Effector memory CD8-positive, alpha-beta T cell (primary cell): ENCODE results near the gene PARD3B.

Source experiments
- ATAC-seq: fragments of 150-1000 bp; cut with Tn5 transposase; replicated peaks from 2 replicates; pipeline ENCODE4 v1.10.0; 2021; ENCODE audit warnings: mild to moderate bottlenecking, moderate library complexity
- DNase-seq, 3 experiments: peaks; one replicate each; pipeline ENCODE4 v3.0.0; 2021
- H3K27ac Mint-ChIP-seq, 2 donors: one replicate each; pipeline ENCODE4 v1.8.0; 2022; ENCODE audit warnings: mild to moderate bottlenecking in 2 of 2, mixed read lengths in 2 of 2, moderate library complexity in 2 of 2
- H3K27me3 Mint-ChIP-seq, 2 donors: one replicate each; pipeline ENCODE4 v1.8.0; 2022; ENCODE audit warnings: mixed read lengths in 2 of 2
- H3K36me3 Mint-ChIP-seq: one replicate; pipeline ENCODE4 v1.8.0; 2022; ENCODE audit warnings: mild to moderate bottlenecking, moderate library complexity, mixed read lengths; ENCODE audit not compliant: insufficient read depth
- H3K4me1 Mint-ChIP-seq, 2 donors: one replicate each; pipeline ENCODE4 v1.8.0; 2022; ENCODE audit warnings: low read depth in 2 of 2, mixed read lengths in 2 of 2
- H3K4me3 Mint-ChIP-seq, 2 donors: one replicate each; pipeline ENCODE4 v1.8.0; 2022; ENCODE audit warnings: mild to moderate bottlenecking in 2 of 2, mixed read lengths in 2 of 2, moderate library complexity in 2 of 2
- H3K9me3 Mint-ChIP-seq, 2 donors: one replicate each; pipeline ENCODE4 v1.8.0; 2022; ENCODE audit warnings: mixed read lengths in 2 of 2

PARD3B gene

DNA sequence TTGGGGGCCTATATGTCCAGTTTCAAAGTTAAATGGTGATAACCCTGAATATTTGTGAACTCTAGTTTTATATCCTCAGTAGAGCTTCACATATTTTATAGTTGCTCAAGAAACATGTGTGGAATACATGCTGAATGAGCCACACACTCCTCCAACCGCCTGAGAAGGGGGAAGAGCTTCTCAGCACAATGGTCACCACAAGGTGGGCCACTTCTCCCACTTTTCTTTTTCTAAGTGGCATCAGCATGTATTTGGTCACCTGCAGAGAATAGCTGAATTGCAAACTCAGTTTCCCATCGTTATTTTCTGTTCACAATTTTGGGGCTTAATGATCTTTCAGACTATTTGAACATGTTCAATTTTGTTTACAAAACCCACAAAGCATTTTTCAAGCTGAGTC, 340.5 kb downstream of the PARD3B start:
- Mint-ChIP-seq H3K4me3 (no peak overlapping the region), H3K27me3 (no peaks in the 10 kb centered on the region), H3K4me1 (no peaks in the 10 kb centered on the region), H3K9me3 (no peaks in the 10 kb centered on the region), H3K36me3 (no peaks in the 10 kb centered on the region), H3K27ac (no peak overlapping the region)
- no peak for DNase-seq
- ATAC-seq = no peak

DNA sequence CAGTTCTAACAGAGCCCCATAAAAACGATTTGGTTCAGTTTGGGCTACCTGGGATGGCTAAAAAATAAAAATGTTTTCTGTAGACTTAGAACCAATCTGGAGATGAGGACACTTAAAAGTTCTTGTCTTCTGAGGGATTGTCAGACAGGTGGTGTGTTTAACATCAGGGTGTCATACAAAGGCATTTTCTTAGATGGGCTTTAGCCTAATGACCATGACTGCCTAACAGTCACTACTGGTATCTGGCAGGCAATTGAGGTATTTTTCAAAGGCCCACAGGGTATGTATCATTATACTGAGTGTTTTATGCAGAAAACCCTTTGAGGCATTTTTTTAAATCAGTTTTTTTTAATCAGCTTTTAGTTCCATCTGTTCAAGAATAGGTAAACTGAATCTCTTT, 341.4 kb downstream of the PARD3B start:
- no peak overlapping the region for H3K27ac Mint-ChIP-seq
- no peak for DNase-seq

DNA sequence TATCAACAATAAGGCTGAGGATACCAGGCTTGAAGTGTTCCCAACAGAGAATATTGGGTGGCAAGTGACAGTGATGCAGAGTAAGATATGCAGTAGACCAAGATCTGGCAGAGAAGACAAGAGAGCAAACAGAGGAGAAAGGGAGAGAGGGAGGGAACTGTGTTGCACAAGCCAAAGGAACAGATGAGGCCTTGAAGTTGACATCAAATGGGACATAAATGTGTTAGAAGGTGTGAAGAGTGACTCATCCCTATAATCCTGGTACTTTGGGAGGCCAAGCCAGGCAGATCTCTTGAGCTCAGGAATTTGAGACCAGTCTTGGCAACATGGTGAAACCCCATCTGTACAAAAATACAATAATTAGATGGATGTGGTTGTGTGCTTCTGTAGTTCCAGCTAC, 342.9 kb downstream of the PARD3B start:
- no peaks in the 10 kb centered on the region for H3K27me3 Mint-ChIP-seq
- no peaks in the 10 kb centered on the region for H3K4me1 Mint-ChIP-seq
- H3K9me3 Mint-ChIP-seq = no peaks in the 10 kb centered on the region
- H3K36me3 Mint-ChIP-seq = no peaks in the 10 kb centered on the region
- DNase-seq = no peak
- no peak overlapping the region for H3K27ac Mint-ChIP-seq
- no peak overlapping the region for H3K4me3 Mint-ChIP-seq
- ATAC-seq = no peak

More for the DNA sequence above, 341.4 kb downstream of the PARD3B start:
- Mint-ChIP-seq H3K9me3 (no peaks in the 10 kb centered on the region), H3K27me3 (no peaks in the 10 kb centered on the region), H3K36me3 (no peaks in the 10 kb centered on the region), H3K4me3 (no peak overlapping the region), H3K4me1 (no peaks in the 10 kb centered on the region)
- no peak for ATAC-seq

DNA sequence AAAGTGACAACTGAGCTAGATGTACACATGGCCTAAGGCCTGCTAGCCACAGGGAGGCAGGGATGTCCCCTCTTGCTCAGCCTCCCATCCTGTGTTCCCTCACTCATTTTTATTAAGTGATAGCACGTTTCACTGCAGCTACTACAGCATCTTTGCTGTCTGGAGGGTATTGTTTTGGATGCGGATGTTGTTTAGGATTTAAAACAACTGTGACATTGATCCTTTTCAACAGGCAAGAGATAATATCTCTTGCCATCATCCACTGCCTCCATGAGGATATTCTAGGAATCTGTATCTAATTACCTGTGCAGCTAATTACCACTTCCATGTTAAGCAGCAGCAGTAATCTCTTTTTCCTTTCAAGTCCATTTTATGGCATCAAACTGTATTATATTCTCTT, 345.4 kb downstream of the PARD3B start:
- no peak overlapping the region for H3K27ac Mint-ChIP-seq
- H3K4me1 Mint-ChIP-seq = no peaks in the 10 kb centered on the region
- H3K9me3 Mint-ChIP-seq = no peaks in the 10 kb centered on the region
- H3K27me3 Mint-ChIP-seq = no peaks in the 10 kb centered on the region
- H3K4me3 Mint-ChIP-seq = no peak overlapping the region
- H3K36me3 Mint-ChIP-seq = no peaks in the 10 kb centered on the region
- ATAC-seq = no peak
- DNase-seq = no peak

DNA sequence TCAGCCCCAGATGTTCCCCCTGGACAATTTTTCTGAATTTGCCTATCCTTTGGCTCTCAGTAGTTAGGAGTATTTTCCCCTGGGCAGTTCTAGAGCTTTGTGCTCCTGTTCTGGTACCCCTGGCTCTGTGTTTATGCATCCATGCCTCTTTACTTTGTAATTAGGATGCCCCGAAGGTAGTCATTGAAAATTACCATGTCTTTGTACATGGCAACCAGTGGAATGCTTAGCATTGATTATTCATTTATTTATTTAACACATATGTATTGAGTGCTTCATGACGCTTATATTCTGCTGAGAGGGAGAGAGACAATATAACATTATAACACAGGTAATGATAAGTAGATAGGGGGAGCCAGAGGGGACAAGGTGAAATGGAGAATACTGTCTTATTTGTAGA, 346.5 kb downstream of the PARD3B start:
- no peak for ATAC-seq
- Mint-ChIP-seq H3K9me3 (no peaks in the 10 kb centered on the region), H3K36me3 (no peaks in the 10 kb centered on the region), H3K27ac (no peak overlapping the region), H3K4me1 (no peaks in the 10 kb centered on the region), H3K27me3 (no peaks in the 10 kb centered on the region), H3K4me3 (no peak overlapping the region)
- DNase-seq = no peak

DNA sequence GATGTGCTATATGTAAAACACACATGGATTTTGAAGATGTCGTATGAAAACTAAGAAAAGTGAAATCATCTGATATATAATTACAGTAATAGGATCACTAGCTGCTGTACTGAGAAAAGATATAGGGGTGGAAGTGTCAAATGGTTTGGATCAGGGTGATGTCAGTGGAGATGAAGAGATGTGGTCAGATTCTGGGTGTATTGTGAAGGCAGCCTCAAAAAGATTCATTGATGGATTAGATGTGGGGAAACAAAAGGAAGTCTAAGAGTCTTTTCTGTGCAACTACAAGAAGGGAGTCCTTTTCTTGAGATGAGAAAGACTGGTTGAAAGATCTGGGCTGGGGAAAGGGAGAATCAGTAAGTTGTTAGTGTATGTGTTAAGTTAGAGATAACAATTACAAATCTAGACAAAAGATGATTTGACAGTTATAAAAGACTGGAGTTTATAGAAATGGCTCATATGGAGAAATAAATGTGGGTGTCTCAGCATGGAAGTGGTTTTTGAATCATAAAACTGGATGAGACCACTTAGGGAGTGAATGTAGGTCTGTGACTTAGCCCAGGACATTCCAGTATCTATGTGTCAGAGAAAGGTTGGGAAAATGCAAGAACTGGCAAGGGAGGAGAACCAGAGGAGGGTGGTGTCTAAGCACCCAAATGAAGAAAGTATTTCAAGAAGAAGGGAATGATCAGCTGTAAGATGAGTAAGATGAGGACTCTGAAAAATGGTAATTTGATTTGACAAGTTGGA, 347.4 kb downstream of the PARD3B start:
- H3K36me3 Mint-ChIP-seq = no peaks in the 10 kb centered on the region
- H3K9me3 Mint-ChIP-seq = no peaks in the 10 kb centered on the region
- DNase-seq (no peak), ATAC-seq (no peak)
- H3K4me3 Mint-ChIP-seq = no peak overlapping the region
- no peak overlapping the region for H3K27ac Mint-ChIP-seq
- H3K4me1 Mint-ChIP-seq = no peaks in the 10 kb centered on the region
- H3K27me3 Mint-ChIP-seq = no peaks in the 10 kb centered on the region

DNA sequence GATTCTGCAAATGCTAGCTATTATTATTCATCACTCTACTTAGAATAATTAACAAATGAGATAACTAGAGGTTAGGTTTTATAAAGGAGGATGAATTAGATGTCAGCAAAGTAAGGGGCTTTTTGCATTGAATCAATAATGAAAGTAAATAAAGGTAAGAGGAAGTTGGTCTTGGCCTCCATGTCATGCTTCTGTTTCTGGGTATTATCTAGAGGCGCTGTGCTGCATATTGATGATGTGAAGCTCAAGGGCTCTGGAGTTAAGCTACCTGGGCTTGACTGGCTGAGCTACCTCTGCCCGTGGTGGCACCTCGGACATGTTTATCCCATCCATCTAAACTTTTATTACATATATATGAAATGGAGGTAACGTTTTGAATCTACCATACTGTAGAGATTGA, 350.9 kb downstream of the PARD3B start:
- H3K9me3 Mint-ChIP-seq = peaks cover 7 to 24% of the 10 kb centered on the region in 2 donors
- no peaks in the 10 kb centered on the region for H3K36me3 Mint-ChIP-seq
- H3K4me1 Mint-ChIP-seq = no peaks in the 10 kb centered on the region
- H3K27me3 Mint-ChIP-seq = no peaks in the 10 kb centered on the region
- DNase-seq = no peak
- H3K4me3 Mint-ChIP-seq = no peak overlapping the region
- no peak for ATAC-seq
- H3K27ac Mint-ChIP-seq = no peak overlapping the region

DNA sequence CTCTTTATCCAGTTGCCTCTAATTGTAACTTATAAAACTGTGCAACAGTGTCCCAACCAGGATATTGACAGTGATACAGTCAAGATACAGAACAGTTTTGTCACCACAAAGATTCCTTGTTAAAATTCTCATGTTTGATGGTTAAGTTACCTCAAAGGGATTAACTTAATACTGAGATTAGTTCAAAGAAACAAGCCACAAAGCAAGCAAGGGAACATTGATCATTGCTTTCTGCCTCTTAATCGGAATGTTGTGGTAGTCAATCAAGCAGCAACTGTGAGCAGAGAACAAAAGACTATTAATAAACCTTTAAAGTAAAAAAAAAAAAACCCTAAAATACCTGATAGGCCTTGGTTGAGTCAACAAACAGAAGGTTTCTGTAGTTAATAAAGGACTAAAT, 352.3 kb downstream of the PARD3B start:
- Mint-ChIP-seq H3K36me3 (no peaks in the 10 kb centered on the region), H3K9me3 (peaks cover 7 to 28% of the 10 kb centered on the region in 2 donors), H3K4me1 (no peaks in the 10 kb centered on the region), H3K27me3 (no peaks in the 10 kb centered on the region), H3K27ac (no peak overlapping the region), H3K4me3 (no peak overlapping the region)
- ATAC-seq (no peak), DNase-seq (no peak)

DNA sequence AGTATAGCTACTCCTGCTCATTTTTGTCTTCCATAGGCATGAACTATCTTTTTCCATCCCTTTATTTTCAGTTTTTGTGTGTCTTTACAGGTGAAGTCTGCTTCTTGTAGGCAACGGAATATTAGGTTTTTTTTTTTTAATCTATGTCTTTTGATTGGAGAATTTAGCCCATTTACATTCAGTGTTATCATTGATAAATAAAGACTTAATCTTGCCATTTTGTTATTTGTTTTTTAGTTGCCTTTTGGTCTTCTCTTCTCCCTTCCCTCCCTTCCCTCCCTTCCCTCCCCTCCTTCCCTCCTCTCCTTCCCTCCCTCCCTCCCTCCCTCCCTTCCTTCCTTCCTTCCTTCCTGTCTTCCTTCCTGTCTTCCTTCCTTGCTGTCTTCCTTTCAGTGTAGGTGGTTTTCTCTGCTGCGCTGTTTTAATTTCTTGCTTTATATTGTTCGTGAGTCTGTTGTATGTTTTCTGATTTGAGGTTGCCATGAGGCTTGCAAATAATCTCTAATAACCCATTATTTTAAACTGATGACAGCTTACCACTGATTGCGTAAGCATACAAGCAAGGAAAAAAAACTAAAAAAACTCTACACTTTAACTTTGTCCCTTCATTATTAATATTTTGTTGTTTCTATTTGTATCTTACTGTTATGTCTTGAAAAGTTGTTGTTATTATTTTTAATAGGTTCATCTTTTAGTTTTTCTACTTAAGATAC, 353.8 kb downstream of the PARD3B start:
- no peak for ATAC-seq
- Mint-ChIP-seq H3K27ac (no peak overlapping the region), H3K9me3 (peaks cover 7 to 28% of the 10 kb centered on the region in 2 donors), H3K27me3 (no peaks in the 10 kb centered on the region), H3K36me3 (no peaks in the 10 kb centered on the region), H3K4me1 (no peaks in the 10 kb centered on the region), H3K4me3 (no peak overlapping the region)
- no peak for DNase-seq

DNA sequence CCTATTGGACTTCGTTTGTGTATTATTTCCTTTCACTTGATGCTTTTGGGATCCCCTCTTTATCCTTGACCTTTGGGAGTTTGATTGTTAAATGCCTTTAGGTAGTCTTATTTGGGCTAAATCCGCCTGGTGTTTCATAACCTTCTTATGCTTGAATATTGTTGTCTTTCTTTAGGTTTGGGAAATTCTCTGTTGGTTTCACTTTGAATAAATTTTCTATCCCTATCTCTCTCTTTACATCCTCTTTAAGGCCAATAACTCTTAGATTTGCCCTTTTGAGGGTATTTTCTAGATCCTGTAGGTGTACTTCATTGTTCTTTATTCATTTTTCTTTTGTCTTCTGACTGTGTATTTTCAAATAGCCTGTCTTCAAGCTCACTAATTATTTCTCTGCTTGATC, 354.7 kb downstream of the PARD3B start:
- Mint-ChIP-seq H3K27me3 (no peaks in the 10 kb centered on the region), H3K4me1 (no peaks in the 10 kb centered on the region), H3K27ac (no peak overlapping the region), H3K9me3 (peaks cover 7 to 28% of the 10 kb centered on the region in 2 donors), H3K4me3 (no peak overlapping the region), H3K36me3 (no peaks in the 10 kb centered on the region)
- ATAC-seq = no peak
- no peak for DNase-seq

DNA sequence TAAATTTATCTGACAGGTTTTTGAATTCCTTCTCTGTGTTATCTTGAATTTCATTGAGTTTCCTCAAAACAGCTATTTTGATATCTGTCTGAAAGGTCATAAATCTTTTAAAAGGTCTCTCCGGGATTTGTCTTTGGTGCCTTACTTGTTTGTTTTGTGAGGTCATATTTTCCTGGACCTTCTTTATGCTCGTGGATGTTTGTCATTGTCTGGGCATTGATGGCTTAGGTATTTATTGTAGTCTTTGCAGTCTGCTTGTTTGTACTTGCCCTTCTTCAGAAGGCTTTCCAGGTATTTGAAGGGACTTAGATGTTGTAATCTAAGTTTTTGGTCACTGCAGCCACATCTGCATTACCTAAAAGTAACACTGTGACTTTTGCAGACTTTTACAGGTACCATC, 355.2 kb downstream of the PARD3B start:
- H3K27me3 Mint-ChIP-seq = no peaks in the 10 kb centered on the region
- ATAC-seq (no peak), DNase-seq (no peak)
- peaks cover 7 to 28% of the 10 kb centered on the region in 2 donors for H3K9me3 Mint-ChIP-seq
- no peak overlapping the region for H3K27ac Mint-ChIP-seq
- no peaks in the 10 kb centered on the region for H3K4me1 Mint-ChIP-seq
- no peaks in the 10 kb centered on the region for H3K36me3 Mint-ChIP-seq
- H3K4me3 Mint-ChIP-seq = no peak overlapping the region

DNA sequence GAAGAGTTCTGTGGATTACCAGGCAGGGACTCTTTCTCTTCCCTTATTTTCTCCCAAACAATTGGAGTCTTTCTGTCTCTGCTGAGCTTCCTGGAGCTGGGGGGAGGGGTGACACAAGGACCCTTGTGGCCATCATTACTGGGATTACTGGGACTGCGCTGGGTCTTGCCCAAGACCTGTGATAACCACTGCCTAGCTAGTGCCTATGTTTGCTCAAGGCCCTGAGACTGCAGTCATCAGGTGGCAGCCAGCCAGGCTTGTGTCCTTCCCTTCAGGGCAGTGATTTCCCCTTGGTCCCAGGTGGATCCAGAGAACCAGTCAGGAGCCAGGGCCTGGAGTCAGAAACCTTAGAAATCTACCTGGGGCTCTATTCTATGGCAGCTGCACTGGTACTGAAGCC, 355.6 kb downstream of the PARD3B start:
- ATAC-seq (no peak), DNase-seq (no peak)
- no peaks in the 10 kb centered on the region for H3K36me3 Mint-ChIP-seq
- no peaks in the 10 kb centered on the region for H3K27me3 Mint-ChIP-seq
- no peaks in the 10 kb centered on the region for H3K4me1 Mint-ChIP-seq
- no peak overlapping the region for H3K27ac Mint-ChIP-seq
- peaks cover 7 to 28% of the 10 kb centered on the region in 2 donors for H3K9me3 Mint-ChIP-seq
- no peak overlapping the region for H3K4me3 Mint-ChIP-seq

DNA sequence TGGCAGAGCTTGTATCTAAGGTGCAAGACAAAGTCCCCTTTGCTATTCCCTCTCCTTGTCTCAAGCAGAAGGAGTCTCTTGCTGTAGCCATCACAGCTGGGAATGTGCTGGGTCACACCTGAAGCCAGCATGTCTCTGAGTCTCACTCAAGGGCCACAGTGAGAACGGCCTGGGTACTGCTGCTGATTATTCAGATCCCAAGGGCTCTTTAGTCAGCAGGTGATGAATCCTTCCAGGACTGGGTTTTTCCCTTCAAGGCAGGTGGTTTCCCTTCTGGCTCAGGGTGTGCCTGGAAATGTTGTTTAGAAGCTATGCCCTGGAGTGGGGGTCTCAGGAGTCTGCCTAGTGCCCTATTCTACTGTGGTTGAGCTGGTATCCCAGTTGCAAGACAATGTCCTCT, 356.3 kb downstream of the PARD3B start:
- Mint-ChIP-seq H3K4me1 (no peaks in the 10 kb centered on the region), H3K27me3 (no peaks in the 10 kb centered on the region), H3K36me3 (no peaks in the 10 kb centered on the region), H3K27ac (no peak overlapping the region), H3K9me3 (peaks cover 7 to 28% of the 10 kb centered on the region in 2 donors), H3K4me3 (no peak overlapping the region)
- DNase-seq = no peak
- ATAC-seq = no peak

DNA sequence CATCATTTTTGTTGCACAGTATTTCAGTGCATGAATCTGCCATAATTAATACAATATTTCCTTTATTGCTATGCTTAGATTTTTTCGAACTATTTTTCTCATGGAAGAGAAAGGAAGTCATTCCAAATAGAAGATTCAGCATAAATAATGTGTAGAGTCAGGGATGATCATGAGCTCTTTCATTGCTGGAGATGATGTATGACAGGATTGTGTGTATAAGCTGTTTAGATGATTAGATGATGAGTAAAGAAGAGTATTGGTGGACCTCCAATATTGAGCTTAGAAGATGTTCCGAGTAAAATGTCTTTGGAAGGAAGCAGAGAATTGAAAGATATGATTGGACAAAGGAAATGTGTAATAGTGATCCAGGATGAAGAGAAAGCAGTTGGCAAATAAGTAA, 364.5 kb downstream of the PARD3B start:
- H3K9me3 Mint-ChIP-seq = peaks cover 0 to 7% of the 10 kb centered on the region in 2 donors
- H3K4me3 Mint-ChIP-seq = no peak overlapping the region
- no peaks in the 10 kb centered on the region for H3K36me3 Mint-ChIP-seq
- H3K27ac Mint-ChIP-seq = no peak overlapping the region
- no peak for ATAC-seq
- H3K4me1 Mint-ChIP-seq = no peaks in the 10 kb centered on the region
- DNase-seq = no peak
- H3K27me3 Mint-ChIP-seq = no peaks in the 10 kb centered on the region
